C4-2B (cell line): ENCODE measurements around the gene CDC37L1.

Experiments used
- H3K27ac ChIP-seq: fragments of 450-650 bp; 2 replicates; pipeline ENCODE4 v1.5.1; 2017
- ZFX ChIP-seq: fragments of 450-650 bp; IDR thresholded peaks from 2 replicates; pipeline ENCODE4 v1.6.1; 2017
- TF ChIP-seq, protein P1 (sequence below): fragments of 450-650 bp; conservative IDR thresholded peaks from 2 replicates; pipeline ENCODE4 v1.5.1; 2017; ENCODE audit warnings: mild to moderate bottlenecking

Gene CDC37L1

DNA sequence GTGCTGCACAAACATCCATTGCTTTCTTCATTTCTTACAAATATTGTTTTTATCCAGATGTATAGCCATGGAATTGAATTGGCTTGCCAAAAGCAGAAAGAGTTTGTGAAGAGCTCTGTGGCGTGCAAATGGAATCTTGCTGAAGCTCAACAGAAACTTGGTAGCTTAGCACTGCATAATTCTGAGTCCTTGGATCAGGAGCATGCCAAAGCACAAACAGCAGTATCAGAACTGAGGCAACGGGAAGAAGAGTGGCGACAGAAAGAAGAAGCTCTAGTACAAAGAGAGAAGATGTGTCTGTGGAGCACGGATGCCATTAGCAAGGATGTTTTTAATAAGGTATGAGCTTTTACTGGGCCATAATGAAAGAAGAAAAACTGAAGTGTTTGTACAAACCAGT, 5.5 kb downstream of the CDC37L1 start:
- TF ChIP-seq, protein P1, sequence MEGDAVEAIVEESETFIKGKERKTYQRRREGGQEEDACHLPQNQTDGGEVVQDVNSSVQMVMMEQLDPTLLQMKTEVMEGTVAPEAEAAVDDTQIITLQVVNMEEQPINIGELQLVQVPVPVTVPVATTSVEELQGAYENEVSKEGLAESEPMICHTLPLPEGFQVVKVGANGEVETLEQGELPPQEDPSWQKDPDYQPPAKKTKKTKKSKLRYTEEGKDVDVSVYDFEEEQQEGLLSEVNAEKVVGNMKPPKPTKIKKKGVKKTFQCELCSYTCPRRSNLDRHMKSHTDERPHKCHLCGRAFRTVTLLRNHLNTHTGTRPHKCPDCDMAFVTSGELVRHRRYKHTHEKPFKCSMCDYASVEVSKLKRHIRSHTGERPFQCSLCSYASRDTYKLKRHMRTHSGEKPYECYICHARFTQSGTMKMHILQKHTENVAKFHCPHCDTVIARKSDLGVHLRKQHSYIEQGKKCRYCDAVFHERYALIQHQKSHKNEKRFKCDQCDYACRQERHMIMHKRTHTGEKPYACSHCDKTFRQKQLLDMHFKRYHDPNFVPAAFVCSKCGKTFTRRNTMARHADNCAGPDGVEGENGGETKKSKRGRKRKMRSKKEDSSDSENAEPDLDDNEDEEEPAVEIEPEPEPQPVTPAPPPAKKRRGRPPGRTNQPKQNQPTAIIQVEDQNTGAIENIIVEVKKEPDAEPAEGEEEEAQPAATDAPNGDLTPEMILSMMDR, result no peak
- TF ChIP-seq ZFX, result no peak
- H3K27ac ChIP-seq, result no peak overlapping the region

GRCh38 chr9:4686112-4686511, 6.7 kb downstream of the CDC37L1 start:
- no peak overlapping the region for H3K27ac ChIP-seq
- TF ChIP-seq ZFX, result no peak
- TF ChIP-seq, protein P1, result no peak

DNA sequence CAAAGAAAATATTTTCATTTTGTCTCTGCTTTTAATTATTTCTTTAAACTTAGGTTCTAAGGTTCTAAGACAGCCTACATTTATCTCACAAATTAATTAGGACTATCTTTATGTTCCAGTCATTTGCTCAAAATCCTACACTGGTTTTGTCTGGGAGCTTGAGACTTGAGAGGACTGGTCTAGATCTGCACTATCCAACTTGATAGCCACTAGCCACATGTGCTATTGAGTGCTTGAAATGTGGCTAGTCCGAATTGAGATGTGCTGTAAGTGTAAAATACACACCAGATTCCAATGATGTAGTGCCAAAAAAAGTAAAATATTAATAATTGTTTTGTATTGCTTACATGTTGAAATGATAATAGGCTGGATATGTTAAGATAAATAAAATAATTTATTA, 7.2 kb downstream of the CDC37L1 start:
- no peak for TF ChIP-seq ZFX
- TF ChIP-seq, protein P1, result no peak

GRCh38 chr9:4689021-4689420, 9.7 kb downstream of the CDC37L1 start:
- H3K27ac ChIP-seq, result no peak overlapping the region
- TF ChIP-seq, protein P1, result no peak

More for the DNA sequence above, 7.2 kb downstream of the CDC37L1 start:
- H3K27ac ChIP-seq, result no peak overlapping the region

GRCh38 chr9:4689687-4690104, 10.3 kb downstream of the CDC37L1 start:
- TF ChIP-seq, protein P1, result no peak
- TF ChIP-seq ZFX, result no peak
- H3K27ac ChIP-seq, result no peak overlapping the region

- TF ChIP-seq, protein P1, result no peak
- no peak for TF ChIP-seq ZFX
- H3K27ac ChIP-seq, result no peak overlapping the region
Measured at GRCh38 chr9:4690144-4690543, 10.8 kb downstream of the CDC37L1 start.

- TF ChIP-seq, protein P1, result no peak
- no peak for TF ChIP-seq ZFX
- no peak overlapping the region for H3K27ac ChIP-seq
Measured at GRCh38 chr9:4691795-4692194, 12.4 kb downstream of the CDC37L1 start.
